HUES48 (cell line): ENCODE results near the gene PIM3.

ENCODE experiments used
- H3K27ac ChIP-seq: one replicate; pipeline ENCODE4 v1.7.0; 2013; ENCODE audit warnings: low read depth, low read length, inconsistent platforms
- H3K27me3 ChIP-seq: 2 replicates; pipeline ENCODE4 v1.6.1; 2013; ENCODE audit warnings: mild to moderate bottlenecking, low read length; ENCODE audit not compliant: control insufficient read depth, insufficient read depth
- H3K36me3 ChIP-seq: 2 replicates; pipeline ENCODE4 v1.6.1; 2013; ENCODE audit warnings: low read length; ENCODE audit not compliant: control insufficient read depth, insufficient read depth
- H3K4me1 ChIP-seq: 2 replicates; pipeline ENCODE4 v1.6.1; 2013; ENCODE audit warnings: mild to moderate bottlenecking, low read length; ENCODE audit not compliant: control insufficient read depth, insufficient read depth
- H3K4me3 ChIP-seq: 2 replicates; pipeline ENCODE4 v1.5.1; 2013; ENCODE audit warnings: mild to moderate bottlenecking, low read depth, low read length
- H3K9ac ChIP-seq: 2 replicates; pipeline ENCODE4 v1.6.1; 2013; ENCODE audit warnings: mild to moderate bottlenecking, low read depth, low read length, moderate library complexity
- H3K9me3 ChIP-seq: 2 replicates; pipeline ENCODE4 v1.6.1; 2013; ENCODE audit warnings: low read length; ENCODE audit not compliant: control insufficient read depth, insufficient read depth

Gene PIM3

GRCh38 chr22:50012211-50013181, 51.9 kb downstream of the PIM3 start, which contains the start of gene IL17REL:
Gene IL17REL, minus strand, starts transcription at chr22:50012765. Its CDS starts 119 bp downstream, at chr22:50012646.
- Histone ChIP-seq H3K4me3 (no peak within 1 kb of the TSS), H3K27me3 (peaks cover 64% of the 10 kb centered on the region), H3K4me1 (peaks cover 4% of the 10 kb centered on the region; the same call in 1 of the 2 replicates)

More at GRCh38 chr22:50012211-50013181, 51.9 kb downstream of the PIM3 start, which contains the start of gene IL17REL:
- no peak within 1 kb of the TSS for H3K27ac ChIP-seq
- no peaks in the 10 kb centered on the region for H3K36me3 ChIP-seq
- no peak within 1 kb of the TSS for H3K9ac ChIP-seq
- H3K9me3 ChIP-seq: no peaks in the 10 kb centered on the region
